ENCODE data around the gene SSC4D. TPM values are rescaled to one million over a fixed set of nuclear protein-coding genes. Genes with fewer than 3 reads are reported as not detected.
"Not testable (repeated sequence)": the region's sequence is repeated elsewhere in the genome, so short reads cannot be mapped to it uniquely, and the experiment has no call there.

Gene SSC4D
- total and polyA plus RNA-seq, 2 experiments from 2014 or later: 13.3 to 33.5 TPM

DNA sequence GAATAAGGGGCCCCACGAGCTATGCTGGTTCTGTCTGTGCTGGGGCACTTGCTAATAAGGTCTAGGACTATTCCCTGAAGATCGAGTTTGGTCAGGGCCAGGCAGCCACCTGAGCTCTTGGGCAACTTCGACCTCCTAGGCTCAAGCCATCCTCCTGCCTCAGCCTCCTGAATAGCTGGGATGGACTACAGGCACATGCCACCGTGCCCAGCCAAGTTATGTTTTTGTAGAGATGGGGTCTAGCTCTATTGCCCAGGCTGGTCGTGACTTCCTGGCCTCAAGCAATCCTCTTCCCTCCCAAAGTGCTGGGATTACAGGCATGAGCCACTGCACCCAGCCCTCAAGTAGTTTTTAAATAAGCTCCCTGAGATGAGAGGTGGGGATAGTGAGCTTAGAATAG lies 18.1 kb upstream of the SSC4D start:
- H3K9me3 ChIP-seq (ENCODE audit: low read depth): no peaks in the 10 kb centered on the region
- no peaks in the 10 kb centered on the region for H3K36me3 ChIP-seq
- no peak overlapping the region for H3K4me3 ChIP-seq
- H3K27me3 ChIP-seq: no peaks in the 10 kb centered on the region
- no peak overlapping the region for H3K27ac ChIP-seq
- TF ChIP-seq, protein P1, sequence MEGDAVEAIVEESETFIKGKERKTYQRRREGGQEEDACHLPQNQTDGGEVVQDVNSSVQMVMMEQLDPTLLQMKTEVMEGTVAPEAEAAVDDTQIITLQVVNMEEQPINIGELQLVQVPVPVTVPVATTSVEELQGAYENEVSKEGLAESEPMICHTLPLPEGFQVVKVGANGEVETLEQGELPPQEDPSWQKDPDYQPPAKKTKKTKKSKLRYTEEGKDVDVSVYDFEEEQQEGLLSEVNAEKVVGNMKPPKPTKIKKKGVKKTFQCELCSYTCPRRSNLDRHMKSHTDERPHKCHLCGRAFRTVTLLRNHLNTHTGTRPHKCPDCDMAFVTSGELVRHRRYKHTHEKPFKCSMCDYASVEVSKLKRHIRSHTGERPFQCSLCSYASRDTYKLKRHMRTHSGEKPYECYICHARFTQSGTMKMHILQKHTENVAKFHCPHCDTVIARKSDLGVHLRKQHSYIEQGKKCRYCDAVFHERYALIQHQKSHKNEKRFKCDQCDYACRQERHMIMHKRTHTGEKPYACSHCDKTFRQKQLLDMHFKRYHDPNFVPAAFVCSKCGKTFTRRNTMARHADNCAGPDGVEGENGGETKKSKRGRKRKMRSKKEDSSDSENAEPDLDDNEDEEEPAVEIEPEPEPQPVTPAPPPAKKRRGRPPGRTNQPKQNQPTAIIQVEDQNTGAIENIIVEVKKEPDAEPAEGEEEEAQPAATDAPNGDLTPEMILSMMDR (IDR thresholded peaks at IDR 0.05; ENCODE audit: low read depth, low read length): no peak
- no peaks in the 10 kb centered on the region for H3K4me1 ChIP-seq (ENCODE audit: low read depth)
- no peak for DNase-seq (ENCODE audit: low read depth in 1 of 2, low spot score in 1 of 2)

- no peak for DNase-seq (ENCODE audit: low read depth in 1 of 2, low spot score in 1 of 2)
- Histone ChIP-seq H3K27me3 (no peaks in the 10 kb centered on the region), H3K27ac (no peak overlapping the region), H3K9me3 (ENCODE audit: low read depth) (no peaks in the 10 kb centered on the region), H3K36me3 (no peaks in the 10 kb centered on the region), H3K4me3 (no peak overlapping the region), H3K4me1 (ENCODE audit: low read depth) (no peaks in the 10 kb centered on the region)
- TF ChIP-seq, protein P1 (IDR thresholded peaks at IDR 0.05; ENCODE audit: low read depth, low read length): no peak
These were observed 16.7 kb upstream of the SSC4D start for GRCh38 chr7:76426246-76426645.

GRCh38 chr7:76425558-76425957 lies 16.1 kb upstream of the SSC4D start:
- not testable (repeated sequence) for H3K27ac ChIP-seq; H3K9me3 ChIP-seq (ENCODE audit: low read depth); H3K36me3 ChIP-seq; H3K4me1 ChIP-seq (ENCODE audit: low read depth); DNase-seq (ENCODE audit: low read depth in 1 of 2, low spot score in 1 of 2); H3K27me3 ChIP-seq; H3K4me3 ChIP-seq

DNA sequence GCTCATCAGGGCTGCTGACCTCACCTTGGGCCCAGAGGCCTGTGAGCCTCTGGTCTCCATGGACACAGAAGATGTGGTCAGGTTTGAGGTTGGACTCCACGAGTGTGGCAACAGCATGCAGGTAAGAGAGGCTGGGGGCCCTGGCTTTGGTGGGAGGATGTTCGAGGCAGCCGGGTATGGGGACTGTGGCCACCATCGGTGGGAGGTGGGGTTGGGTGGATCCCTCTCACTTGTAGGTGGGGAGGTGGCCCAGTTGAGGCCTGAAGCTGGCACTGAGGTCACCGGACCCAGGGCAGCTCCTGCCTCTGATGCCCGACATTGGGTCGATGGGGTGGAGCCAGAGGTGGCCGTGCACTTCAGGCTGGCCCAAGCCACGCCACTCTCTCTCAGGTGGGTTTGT lies 15.7 kb upstream of the SSC4D start:
- no peaks in the 10 kb centered on the region for H3K4me1 ChIP-seq (ENCODE audit: low read depth)
- no peaks in the 10 kb centered on the region for H3K27me3 ChIP-seq
- no peak for DNase-seq (ENCODE audit: low read depth in 1 of 2, low spot score in 1 of 2)
- H3K9me3 ChIP-seq (ENCODE audit: low read depth): no peaks in the 10 kb centered on the region
- TF ChIP-seq, protein P1 (IDR thresholded peaks at IDR 0.05; ENCODE audit: low read depth, low read length): no peak
- H3K27ac ChIP-seq: no peak overlapping the region
- H3K36me3 ChIP-seq: no peaks in the 10 kb centered on the region
- H3K4me3 ChIP-seq: no peak overlapping the region

DNA sequence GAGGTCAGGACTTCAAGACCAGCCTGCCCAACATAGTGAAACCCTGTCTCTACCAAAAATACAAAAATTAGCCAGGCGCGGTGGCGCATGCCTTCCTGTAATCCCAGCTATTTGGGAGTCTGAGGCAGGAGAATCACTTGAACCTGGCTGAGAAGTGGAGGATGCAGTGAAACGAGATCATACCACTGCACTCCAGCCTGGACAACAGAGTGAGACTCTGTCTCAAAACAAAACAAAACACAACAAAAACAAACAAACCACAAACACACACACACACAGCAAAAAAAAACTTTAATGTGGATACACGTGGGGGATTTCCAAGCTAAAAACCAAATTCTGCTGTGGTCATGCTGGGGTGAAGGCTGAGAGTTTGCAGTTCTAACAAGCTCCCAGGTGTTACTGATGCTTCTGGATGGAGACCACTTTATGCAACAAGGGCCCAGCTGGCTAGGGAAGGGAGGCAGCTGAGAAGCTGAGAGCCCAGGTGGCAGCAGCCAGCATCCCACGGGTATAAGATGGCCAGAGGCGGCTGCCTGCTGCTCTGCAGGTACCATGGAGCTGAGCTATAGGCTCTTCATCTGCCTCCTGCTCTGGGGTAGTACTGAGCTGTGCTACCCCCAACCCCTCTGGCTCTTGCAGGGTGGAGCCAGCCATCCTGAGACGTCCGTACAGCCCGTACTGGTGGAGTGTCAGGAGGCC lies 15.1 kb upstream of the SSC4D start, which contains the start of gene ZP3:
TSS of gene ZP3 (plus strand) at position 538 of the 699 bp plus-strand sequence. CDS start at position 553, 15 bp downstream.
- Histone ChIP-seq H3K36me3 (no peaks in the 10 kb centered on the region), H3K27me3 (no peaks in the 10 kb centered on the region), H3K27ac (no peak within 1 kb of the TSS), H3K4me3 (no peak within 1 kb of the TSS), H3K9me3 (ENCODE audit: low read depth) (no peaks in the 10 kb centered on the region), H3K4me1 (ENCODE audit: low read depth) (no peaks in the 10 kb centered on the region)
- no peak for DNase-seq (ENCODE audit: low read depth in 1 of 2, low spot score in 1 of 2)
- TF ChIP-seq, protein P1 (IDR thresholded peaks at IDR 0.05; ENCODE audit: low read depth, low read length): no peak

DNA sequence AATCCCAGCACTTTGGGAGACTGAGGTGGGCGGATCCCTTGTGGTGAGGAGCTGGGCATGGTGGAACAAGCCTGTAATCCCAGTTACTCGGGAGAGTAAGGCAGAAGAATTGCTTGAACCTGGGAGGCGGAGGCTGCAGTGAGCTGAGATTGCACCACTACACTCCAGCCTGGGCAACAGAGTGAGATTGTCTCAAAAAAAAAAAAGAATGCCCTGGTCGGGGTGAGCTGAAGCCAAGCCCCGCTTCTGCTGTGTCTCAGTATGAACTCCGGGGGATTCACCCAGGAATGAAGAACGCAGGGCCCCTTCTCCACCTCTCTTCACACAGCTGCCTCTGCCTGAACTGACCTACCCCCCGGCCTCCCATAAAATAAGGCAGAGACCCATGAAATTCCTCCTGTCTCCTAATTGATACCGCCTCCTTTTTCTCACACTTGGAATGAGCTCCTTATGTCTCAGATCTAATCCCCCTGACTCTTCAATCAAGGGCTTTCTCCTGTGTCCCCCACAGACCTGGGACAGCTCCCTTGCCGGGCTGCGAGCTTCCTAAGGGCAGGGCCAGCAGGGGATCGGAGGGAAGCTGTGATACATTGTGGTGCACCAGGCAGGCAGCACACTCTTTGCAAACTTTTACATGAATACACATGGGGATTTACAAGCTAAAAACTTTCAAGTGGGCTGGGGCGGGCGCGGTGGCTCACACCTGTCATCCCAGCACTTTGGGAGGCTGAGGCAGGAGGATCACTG lies 14.3 kb upstream of the SSC4D start:
- DNase-seq (ENCODE audit: low read depth in 1 of 2, low spot score in 1 of 2): peak in 1 of 2 donors; percentile 55
- no peaks in the 10 kb centered on the region for H3K36me3 ChIP-seq
- TF ChIP-seq, protein P1 (IDR thresholded peaks at IDR 0.05; ENCODE audit: low read depth, low read length): no peak
- no peak overlapping the region for H3K27ac ChIP-seq
- H3K4me3 ChIP-seq: no peak overlapping the region
- no peaks in the 10 kb centered on the region for H3K9me3 ChIP-seq (ENCODE audit: low read depth)
- no peaks in the 10 kb centered on the region for H3K27me3 ChIP-seq
- no peaks in the 10 kb centered on the region for H3K4me1 ChIP-seq (ENCODE audit: low read depth)

DNA sequence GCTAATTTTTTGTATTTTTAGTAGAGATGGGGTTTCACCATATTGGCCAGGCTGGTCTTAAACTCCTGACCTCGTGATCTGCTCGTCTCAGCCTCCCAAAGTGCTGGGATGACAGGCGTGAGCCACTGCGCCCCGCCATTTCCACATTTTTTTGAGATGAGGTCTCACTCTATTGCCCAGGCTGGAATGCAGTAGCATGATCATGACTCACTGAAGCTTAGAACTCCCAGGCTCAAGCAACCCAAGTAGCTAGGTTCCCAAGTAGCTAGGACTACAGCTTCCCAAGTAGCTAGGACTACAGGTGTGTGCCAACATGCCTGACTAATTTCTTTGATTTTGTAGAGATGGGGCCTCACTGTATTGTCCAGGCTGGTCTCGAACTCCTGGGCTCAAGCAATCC lies 11.6 kb upstream of the SSC4D start:
- H3K9me3 ChIP-seq (ENCODE audit: low read depth); H3K4me3 ChIP-seq; H3K4me1 ChIP-seq (ENCODE audit: low read depth); H3K27me3 ChIP-seq; H3K36me3 ChIP-seq; H3K27ac ChIP-seq: not testable (repeated sequence)
- DNase-seq (ENCODE audit: low read depth in 1 of 2, low spot score in 1 of 2): peak in 1 of 2 donors; percentile 91

GRCh38 chr7:76417654-76418310 lies 8.3 kb upstream of the SSC4D start:
- H3K9me3 ChIP-seq (ENCODE audit: low read depth); H3K36me3 ChIP-seq; H3K27me3 ChIP-seq; H3K4me1 ChIP-seq (ENCODE audit: low read depth); H3K27ac ChIP-seq; H3K4me3 ChIP-seq; DNase-seq (ENCODE audit: low read depth in 1 of 2, low spot score in 1 of 2): not testable (repeated sequence)
